ENCODE data around the gene BEND5. TPM values are rescaled to one million over a fixed set of nuclear protein-coding genes. Genes with fewer than 3 reads are reported as not detected.
A peak's percentile ranks its signal among the peaks of the same experiment; 100 is the strongest.

Gene BEND5
- total and polyA plus RNA-seq, 2 experiments from 2014 or later: 12.1 to 29.0 TPM

DNA sequence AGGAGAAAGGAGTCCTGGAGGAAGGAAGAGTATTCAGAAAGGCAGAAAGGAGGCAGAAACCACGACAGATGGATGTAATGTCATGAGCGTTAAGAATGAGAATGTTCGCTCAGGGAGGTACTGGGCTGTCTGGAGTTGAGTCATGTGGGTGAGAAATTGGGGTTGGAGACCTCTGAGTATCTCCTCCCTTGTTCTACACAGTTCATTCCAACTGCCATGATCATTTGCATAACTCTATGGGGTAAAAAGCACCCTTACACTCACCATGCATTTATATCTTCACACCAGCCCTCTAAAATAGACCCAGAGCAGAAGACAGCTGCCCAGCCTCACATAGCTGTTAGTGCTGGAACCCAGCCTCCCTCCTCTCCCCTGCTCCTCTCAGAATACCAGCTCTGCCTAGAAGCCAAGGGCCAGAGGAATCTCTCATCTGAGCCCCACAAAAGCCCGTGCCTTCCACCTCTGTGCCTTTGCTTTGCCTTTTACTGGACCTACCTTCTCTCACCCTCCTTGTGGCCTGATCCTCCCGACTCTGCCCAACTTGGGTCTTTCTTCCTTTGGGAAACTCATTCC lies 85.2 kb downstream of the BEND5 start:
- H3K9me3 ChIP-seq (ENCODE audit: low read depth): no peaks in the 10 kb centered on the region
- no peak overlapping the region for H3K4me3 ChIP-seq
- H3K4me1 ChIP-seq (ENCODE audit: low read depth): no peaks in the 10 kb centered on the region
- H3K27me3 ChIP-seq: peaks cover 44% of the 10 kb centered on the region
- no peak for DNase-seq (ENCODE audit: low read depth in 1 of 2, low spot score in 1 of 2)
- H3K27ac ChIP-seq: no peak overlapping the region
- H3K36me3 ChIP-seq: no peaks in the 10 kb centered on the region
- TF ChIP-seq, protein P1, sequence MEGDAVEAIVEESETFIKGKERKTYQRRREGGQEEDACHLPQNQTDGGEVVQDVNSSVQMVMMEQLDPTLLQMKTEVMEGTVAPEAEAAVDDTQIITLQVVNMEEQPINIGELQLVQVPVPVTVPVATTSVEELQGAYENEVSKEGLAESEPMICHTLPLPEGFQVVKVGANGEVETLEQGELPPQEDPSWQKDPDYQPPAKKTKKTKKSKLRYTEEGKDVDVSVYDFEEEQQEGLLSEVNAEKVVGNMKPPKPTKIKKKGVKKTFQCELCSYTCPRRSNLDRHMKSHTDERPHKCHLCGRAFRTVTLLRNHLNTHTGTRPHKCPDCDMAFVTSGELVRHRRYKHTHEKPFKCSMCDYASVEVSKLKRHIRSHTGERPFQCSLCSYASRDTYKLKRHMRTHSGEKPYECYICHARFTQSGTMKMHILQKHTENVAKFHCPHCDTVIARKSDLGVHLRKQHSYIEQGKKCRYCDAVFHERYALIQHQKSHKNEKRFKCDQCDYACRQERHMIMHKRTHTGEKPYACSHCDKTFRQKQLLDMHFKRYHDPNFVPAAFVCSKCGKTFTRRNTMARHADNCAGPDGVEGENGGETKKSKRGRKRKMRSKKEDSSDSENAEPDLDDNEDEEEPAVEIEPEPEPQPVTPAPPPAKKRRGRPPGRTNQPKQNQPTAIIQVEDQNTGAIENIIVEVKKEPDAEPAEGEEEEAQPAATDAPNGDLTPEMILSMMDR (IDR thresholded peaks at IDR 0.05; ENCODE audit: low read depth, low read length): no peak

GRCh38 chr1:48688102-48688760 lies 88.5 kb downstream of the BEND5 start:
- no peaks in the 10 kb centered on the region for H3K36me3 ChIP-seq
- TF ChIP-seq, protein P1 (IDR thresholded peaks at IDR 0.05; ENCODE audit: low read depth, low read length): peak; percentile 25
- no peaks in the 10 kb centered on the region for H3K9me3 ChIP-seq (ENCODE audit: low read depth)
- H3K27me3 ChIP-seq: peaks cover 62% of the 10 kb centered on the region
- DNase-seq (ENCODE audit: low read depth in 1 of 2, low spot score in 1 of 2): no peak
- H3K27ac ChIP-seq: no peak overlapping the region
- H3K4me1 ChIP-seq (ENCODE audit: low read depth): peaks cover 3% of the 10 kb centered on the region
- H3K4me3 ChIP-seq: no peak overlapping the region

DNA sequence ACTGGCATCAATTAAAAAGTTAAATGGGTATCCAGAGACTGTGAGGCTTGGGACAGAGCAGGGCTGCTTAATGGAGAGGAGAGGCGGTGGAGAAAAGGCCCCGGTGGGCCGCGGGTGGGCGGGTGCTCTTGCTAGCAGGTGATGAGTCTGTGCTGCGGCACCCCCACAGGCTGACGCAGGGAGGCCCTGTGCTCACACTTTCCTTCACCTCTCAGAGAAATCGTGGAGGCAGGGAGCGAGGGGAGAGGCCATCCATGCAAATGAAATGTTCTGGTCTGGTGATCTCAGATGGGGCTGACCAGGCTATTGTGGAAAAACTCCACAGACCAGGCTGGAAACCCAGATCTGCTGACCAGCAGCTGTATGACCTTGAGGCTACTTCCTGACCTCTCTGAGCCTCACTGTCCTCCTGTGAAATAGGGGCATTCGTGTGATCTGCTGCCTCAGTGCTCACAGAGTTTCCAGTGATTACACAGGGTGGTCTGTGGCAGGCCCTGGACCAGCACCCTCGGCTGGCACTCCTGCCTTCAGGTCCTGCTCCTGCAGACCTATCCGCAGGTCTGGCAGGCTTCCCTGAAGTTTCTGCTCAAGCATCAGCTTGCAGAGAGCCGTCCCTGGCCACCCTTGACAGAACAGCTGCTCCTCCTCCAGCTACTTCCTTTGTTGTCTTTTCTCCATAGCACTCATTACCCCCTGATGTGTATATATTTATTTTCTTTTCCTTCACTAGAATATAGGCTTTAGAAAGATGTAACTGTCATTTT lies 89.2 kb downstream of the BEND5 start:
- TF ChIP-seq, protein P1 (IDR thresholded peaks at IDR 0.05; ENCODE audit: low read depth, low read length): no peak
- no peak overlapping the region for H3K27ac ChIP-seq
- no peaks in the 10 kb centered on the region for H3K36me3 ChIP-seq
- H3K4me1 ChIP-seq (ENCODE audit: low read depth): peaks cover 3% of the 10 kb centered on the region
- H3K9me3 ChIP-seq (ENCODE audit: low read depth): no peaks in the 10 kb centered on the region
- H3K4me3 ChIP-seq: no peak overlapping the region
- H3K27me3 ChIP-seq: peaks cover 59% of the 10 kb centered on the region
- no peak for DNase-seq (ENCODE audit: low read depth in 1 of 2, low spot score in 1 of 2)

GRCh38 chr1:48686159-48686558 lies 90.5 kb downstream of the BEND5 start:
- Histone ChIP-seq H3K4me3 (no peak overlapping the region), H3K9me3 (ENCODE audit: low read depth) (no peaks in the 10 kb centered on the region), H3K27ac (no peak overlapping the region), H3K27me3 (peaks cover 55% of the 10 kb centered on the region), H3K36me3 (no peaks in the 10 kb centered on the region), H3K4me1 (ENCODE audit: low read depth) (peaks cover 3% of the 10 kb centered on the region)
- TF ChIP-seq, protein P1 (IDR thresholded peaks at IDR 0.05; ENCODE audit: low read depth, low read length): no peak
- no peak for DNase-seq (ENCODE audit: low read depth in 1 of 2, low spot score in 1 of 2)

GRCh38 chr1:48684381-48684780 lies 92.3 kb downstream of the BEND5 start:
- H3K27me3 ChIP-seq: peaks cover 73% of the 10 kb centered on the region
- peaks cover 3% of the 10 kb centered on the region for H3K4me1 ChIP-seq (ENCODE audit: low read depth)
- no peak overlapping the region for H3K27ac ChIP-seq
- H3K9me3 ChIP-seq (ENCODE audit: low read depth): no peaks in the 10 kb centered on the region
- TF ChIP-seq, protein P1 (IDR thresholded peaks at IDR 0.05; ENCODE audit: low read depth, low read length): no peak
- peak in 1 of 2 donors; percentile 45 for DNase-seq (ENCODE audit: low read depth in 1 of 2, low spot score in 1 of 2)
- H3K4me3 ChIP-seq: no peak overlapping the region
- no peaks in the 10 kb centered on the region for H3K36me3 ChIP-seq

Data from cardiac muscle cell (in vitro differentiated cells and primary cell).